PC-3 (cell line): Measurements from ENCODE around the gene ABLIM2. TPM values are rescaled to one million over a fixed set of nuclear protein-coding genes. Genes with fewer than 3 reads are reported as not detected.

ENCODE experiments used
- ATAC-seq: fragments of 200-7000 bp; cut with Tn5 transposase; 2 replicates; pipeline ENCODE4 v1.9.1; 2020; ENCODE audit warnings: mild to moderate bottlenecking, moderate library complexity
- BruUV-seq: library from RNA; stranded (reverse); fragments of 400-500 nt; replicated peaks from 2 replicates; lab custom pipeline; 2021; lab: Mats Ljungman, UMichigan
- CTCF ChIA-PET: fragments of 300-600 bp; sonication (Branson Sonifier 250); formaldehyde crosslinking; loops from one replicate; lab custom pipeline; 2022; ENCODE audit warnings: antibody characterized with exemption; lab: Charles Lee
- POLR2A ChIA-PET: fragments of 300-600 bp; sonication (Branson Sonifier 250); formaldehyde crosslinking; loops from one replicate; lab custom pipeline; 2022; ENCODE audit warnings: antibody characterized with exemption; ENCODE audit not compliant: unreplicated experiment; lab: Charles Lee
- DNase-seq: peaks from one replicate; pipeline ENCODE4 v3.0.0-alpha.2; 2015
- H2AFZ ChIP-seq: fragments of 300-600 bp; sonication (generic); 2 replicates; pipeline ENCODE4 v1.6.0; 2016; ENCODE audit warnings: antibody characterized with exemption, low read length
- H3F3A ChIP-seq: fragments of 300-600 bp; sonication (generic); one replicate; pipeline ENCODE4 v1.6.0; 2017; ENCODE audit warnings: antibody characterized with exemption, low read length, control low read depth, mild to moderate bottlenecking; ENCODE audit not compliant: unreplicated experiment
- H3K27ac ChIP-seq: fragments of 300-600 bp; sonication (generic); 2 replicates; pipeline ENCODE4 v1.5.1; 2016; ENCODE audit warnings: mild to moderate bottlenecking, low read length
- H3K27me3 ChIP-seq: fragments of 300-600 bp; sonication (generic); 2 replicates; pipeline ENCODE4 v1.6.1; 2016; ENCODE audit warnings: low read length, mixed read lengths
- H3K36me3 ChIP-seq: fragments of 300-600 bp; sonication (generic); 2 replicates; pipeline ENCODE4 v1.6.1; 2016; ENCODE audit warnings: low read depth, mixed run types, low read length, mixed read lengths
- H3K4me1 ChIP-seq: fragments of 300-600 bp; sonication (generic); 2 replicates; pipeline ENCODE4 v1.5.1; 2016; ENCODE audit warnings: low read length; ENCODE audit not compliant: insufficient read depth
- H3K4me2 ChIP-seq: fragments of 300-600 bp; sonication (generic); 2 replicates; pipeline ENCODE4 v1.6.0; 2016; ENCODE audit warnings: low read length
- H3K4me3 ChIP-seq: fragments of 300-600 bp; sonication (generic); 2 replicates; pipeline ENCODE4 v1.5.1; 2016; ENCODE audit warnings: mild to moderate bottlenecking, low read length, mixed read lengths
- H3K79me2 ChIP-seq: fragments of 300-600 bp; sonication (generic); 2 replicates; pipeline ENCODE4 v1.6.1; 2017; ENCODE audit warnings: low read length, mixed read lengths
- H3K9ac ChIP-seq: fragments of 300-600 bp; sonication (generic); 2 replicates; pipeline ENCODE4 v1.6.0; 2016; ENCODE audit warnings: mild to moderate bottlenecking, low read length
- H3K9me2 ChIP-seq: fragments of 300-600 bp; sonication (generic); replicated peaks from 2 replicates; pipeline ENCODE4 v1.6.1; 2016; ENCODE audit warnings: mixed run types, low read length, mixed read lengths
- H3K9me3 ChIP-seq: fragments of 300-600 bp; sonication (generic); 2 replicates; pipeline ENCODE4 v1.6.1; 2016; ENCODE audit warnings: low read length, mixed read lengths
- H4K20me1 ChIP-seq: fragments of 300-600 bp; sonication (generic); 2 replicates; pipeline ENCODE4 v1.6.1; 2016; ENCODE audit warnings: low read length, mixed read lengths
- CTCF ChIP-seq: fragments of 300-600 bp; sonication (generic); conservative IDR thresholded peaks from 2 replicates; pipeline ENCODE4 v1.5.1; 2017; ENCODE audit warnings: antibody characterized with exemption, low read depth, mild to moderate bottlenecking, low read length
- EZH2 ChIP-seq: fragments of 300-600 bp; sonication (generic); IDR thresholded peaks from one replicate; pipeline ENCODE4 v1.6.1; 2017; ENCODE audit warnings: antibody characterized with exemption, mild to moderate bottlenecking, low read length; ENCODE audit not compliant: unreplicated experiment
- EZH2phosphoT487 ChIP-seq: fragments of 300-600 bp; sonication (generic); IDR thresholded peaks from 2 replicates; pipeline ENCODE4 v1.6.1; 2018; ENCODE audit warnings: mild to moderate bottlenecking, antibody characterized with exemption, low read length, borderline replicate concordance
- intact Hi-C: fragments of 100-400 bp; cut with micrococcal nuclease; formaldehyde crosslinking; loops from 2 replicates; pipeline ENCODE4 v1.9.0; 2023
- total RNA-seq: library from RNA; depleted of rRNA; stranded (reverse); fragments of >200 nt; gene quantifications from 2 replicates; pipeline ENCODE4 v1.2.3, GENCODE V29; 2014

The ABLIM2 gene
- total RNA-seq, 1 experiment from 2014 or later: 3.2 TPM

GRCh38 chr4:7938266-7938608 is 220.4 kb downstream of the ABLIM2 start:
- peaks cover 43% of the 10 kb centered on the region for H3K4me1 ChIP-seq
- peaks cover 27% of the 10 kb centered on the region for H4K20me1 ChIP-seq
- peak overlapping the region; percentile 93 for H3K4me3 ChIP-seq
- H3K27ac ChIP-seq: peak overlapping the region; percentile 40
- POLR2A ChIA-PET: no interaction called here
- H3K27me3 ChIP-seq: no peaks in the 10 kb centered on the region
- H3K4me2 ChIP-seq: peak overlapping the region; percentile 80
- TF ChIP-seq EZH2: no peak
- H2AFZ ChIP-seq: 0 out of 2 replicates have a peak overlapping the region, but pooled peaks have one; percentile 30
- no peaks in the 10 kb centered on the region for H3K9me2 ChIP-seq
- H3K79me2 ChIP-seq: peaks cover 64% of the 10 kb centered on the region
- H3F3A ChIP-seq: no peaks in the 10 kb centered on the region
- H3K9ac ChIP-seq: peak overlapping the region; percentile 90
- intact Hi-C loops: no loop called here
- TSS peak; percentile 50 for BruUV-seq
- CTCF ChIA-PET: interaction anchor here (0.9 kb wide), 1 partner anchor 136 kb away, joined by 4 read pairs; no protein-coding TSS in a partner anchor
- DNase-seq (no peak), ATAC-seq (no peak)
- peaks cover 8% of the 10 kb centered on the region for H3K36me3 ChIP-seq
- H3K9me3 ChIP-seq: no peaks in the 10 kb centered on the region

GRCh38 chr4:7937006-7937405 is 221.6 kb downstream of the ABLIM2 start:
- no TSS peak for BruUV-seq
- Histone ChIP-seq H3K36me3 (peaks cover 8% of the 10 kb centered on the region), H3K9me2 (no peaks in the 10 kb centered on the region), H3K4me2 (peak overlapping the region; percentile 80), H3K27ac (no peak overlapping the region), H3F3A (no peaks in the 10 kb centered on the region), H4K20me1 (peaks cover 27% of the 10 kb centered on the region), H3K9ac (peak overlapping the region; percentile 90; the same call in 1 of the 2 replicates), H3K9me3 (no peaks in the 10 kb centered on the region), H3K4me3 (peak overlapping the region; percentile 93), H3K27me3 (no peaks in the 10 kb centered on the region), H3K4me1 (peaks cover 37% of the 10 kb centered on the region), H3K79me2 (peaks cover 76% of the 10 kb centered on the region), H2AFZ (no peak overlapping the region)
- CTCF ChIA-PET: no interaction called here
- TF ChIP-seq CTCF: no peak
- TF ChIP-seq EZH2phosphoT487: no peak
- no peak for TF ChIP-seq EZH2
- DNase-seq (no peak), ATAC-seq (no peak)
- intact Hi-C loops: loop anchor here (2.0 kb wide), 1 partner anchor 42 kb away; no protein-coding TSS in a partner anchor
- POLR2A ChIA-PET: no interaction called here

- intact Hi-C loops: no loop called here
- Histone ChIP-seq H3K9ac (no peak overlapping the region), H3K4me3 (no peak overlapping the region), H2AFZ (no peak overlapping the region), H3K4me1 (peaks cover 43% of the 10 kb centered on the region), H3K79me2 (peaks cover 100% of the 10 kb centered on the region), H4K20me1 (peaks cover 36% of the 10 kb centered on the region), H3K27ac (no peak overlapping the region), H3K27me3 (no peaks in the 10 kb centered on the region), H3K36me3 (peaks cover 8% of the 10 kb centered on the region), H3F3A (no peaks in the 10 kb centered on the region), H3K9me2 (no peaks in the 10 kb centered on the region), H3K4me2 (no peak overlapping the region), H3K9me3 (no peaks in the 10 kb centered on the region)
- BruUV-seq: no TSS peak
- POLR2A ChIA-PET: interaction anchor here (0.7 kb wide), 1 partner anchor 19 kb away, joined by 13 read pairs; no protein-coding TSS in a partner anchor
- ATAC-seq: no peak
- no peak for DNase-seq
- CTCF ChIA-PET: no interaction called here
- TF ChIP-seq EZH2phosphoT487 (no peak), CTCF (no peak), EZH2 (no peak)
Observed at GRCh38 chr4:7933651-7934510, 224.7 kb downstream of the ABLIM2 start.
